ENCODE measurements around the gene GALNT10.

GRCh38 chr5:154286557-154286956 is 96.0 kb downstream of the GALNT10 start:
- TF ChIP-seq, protein P1, sequence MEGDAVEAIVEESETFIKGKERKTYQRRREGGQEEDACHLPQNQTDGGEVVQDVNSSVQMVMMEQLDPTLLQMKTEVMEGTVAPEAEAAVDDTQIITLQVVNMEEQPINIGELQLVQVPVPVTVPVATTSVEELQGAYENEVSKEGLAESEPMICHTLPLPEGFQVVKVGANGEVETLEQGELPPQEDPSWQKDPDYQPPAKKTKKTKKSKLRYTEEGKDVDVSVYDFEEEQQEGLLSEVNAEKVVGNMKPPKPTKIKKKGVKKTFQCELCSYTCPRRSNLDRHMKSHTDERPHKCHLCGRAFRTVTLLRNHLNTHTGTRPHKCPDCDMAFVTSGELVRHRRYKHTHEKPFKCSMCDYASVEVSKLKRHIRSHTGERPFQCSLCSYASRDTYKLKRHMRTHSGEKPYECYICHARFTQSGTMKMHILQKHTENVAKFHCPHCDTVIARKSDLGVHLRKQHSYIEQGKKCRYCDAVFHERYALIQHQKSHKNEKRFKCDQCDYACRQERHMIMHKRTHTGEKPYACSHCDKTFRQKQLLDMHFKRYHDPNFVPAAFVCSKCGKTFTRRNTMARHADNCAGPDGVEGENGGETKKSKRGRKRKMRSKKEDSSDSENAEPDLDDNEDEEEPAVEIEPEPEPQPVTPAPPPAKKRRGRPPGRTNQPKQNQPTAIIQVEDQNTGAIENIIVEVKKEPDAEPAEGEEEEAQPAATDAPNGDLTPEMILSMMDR (IDR thresholded peaks at IDR 0.05) = no peak
- no peak for TF ChIP-seq POLR2A (IDR thresholded peaks at IDR 0.05)

Measured in uterus (tissue), 2 donors.